H1 (cell line): ENCODE data around the gene NRP2. TPM values are rescaled to one million over a fixed set of nuclear protein-coding genes. Genes with fewer than 3 reads are reported as not detected.

Experiments used
- CBX8 ChIP-seq: fragments of 300-800, 300-1000 bp; sonication (generic); IDR thresholded peaks from 2 replicates; pipeline ENCODE4 v1.7.1; 2016; ENCODE audit warnings: low read depth, low read length, borderline replicate concordance
- polyA plus RNA-seq, 7 experiments: library from polyadenylated mRNA; depleted of rRNA in 3 of 7; stranded (reverse) in 5 of 7; unstranded in 2 of 7; fragments of >200 nt in 5 of 7; fragments of 200-250 nt in 2 of 7; gene quantifications; 1 replicate in 5 of 7; 2 replicates in 1 of 7; 4 replicates in 1 of 7; pipeline versions ENCODE4 v1.2.1 to v1.2.3, GENCODE V29; 2011 to 2013; ENCODE audit warnings: missing spikeins in 2 of 7, mixed read lengths in 2 of 7
- total RNA-seq: library from RNA; stranded (reverse); fragmentation: NEBNext Ultra II Directional; extraction: Animal tissue kit (Norgen Biotek cat#: 25700); gene quantifications from 2 replicates; pipeline ENCODE4 v1.2.1, GENCODE V29; 2021
- TF ChIP-seq, protein P1 (sequence below), 3 experiments: IDR thresholded peaks; 1 replicate in 2 of 3; 2 replicates in 1 of 3; pipeline versions ENCODE4 v1.5.1 to v1.6.1; 2011; ENCODE audit warnings: low read length in 3 of 3, mild to moderate bottlenecking in 3 of 3, inconsistent platforms in 2 of 3, low read depth in 1 of 3, moderate library complexity in 1 of 3; ENCODE audit not compliant: insufficient read depth in 1 of 3; ENCODE audit errors: control extremely low read depth in 1 of 3

NRP2 gene
- total and polyA plus RNA-seq, 2 of the 8 experiments (the other 6 are each of a cell fraction or from before 2014, with no cell fraction given) = 32.0 to 37.8 TPM

DNA sequence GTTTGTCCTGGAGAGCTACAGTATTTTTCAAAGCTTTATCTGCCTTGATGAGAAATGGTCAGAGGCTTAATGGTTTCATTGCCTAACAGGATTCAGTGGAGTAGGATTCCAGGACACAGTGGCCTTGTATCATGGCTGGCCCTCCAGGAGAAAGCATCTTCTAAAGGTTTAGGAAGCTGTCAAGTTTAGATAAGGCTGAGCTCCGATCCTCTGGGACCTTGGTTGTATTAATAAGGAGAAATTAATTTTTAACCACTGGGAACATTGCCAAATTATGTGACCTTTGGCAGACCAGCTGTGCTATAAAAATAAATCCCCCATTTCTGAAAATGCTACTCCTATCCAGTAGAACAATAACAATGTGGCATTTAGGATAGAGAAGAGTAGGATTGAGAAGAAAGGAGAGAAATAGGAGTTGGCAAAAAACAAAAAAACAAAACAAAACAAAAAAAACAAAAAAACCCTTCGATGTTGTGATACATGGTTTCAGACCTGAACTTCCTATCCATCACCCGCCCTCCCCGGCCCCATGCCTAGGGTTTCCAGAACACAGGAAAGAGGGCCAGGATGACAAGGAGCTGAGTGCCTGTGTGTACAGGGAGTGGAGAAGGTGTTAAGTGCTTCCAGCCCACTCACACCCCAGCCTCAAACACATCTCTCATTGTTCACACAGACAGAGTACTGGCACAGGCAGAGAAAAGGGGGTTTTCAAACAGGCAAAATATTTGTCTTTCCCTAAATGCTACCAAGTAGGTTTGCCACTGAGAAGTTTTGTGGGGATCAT lies 6.3 kb downstream of the NRP2 start (continued):
- TF ChIP-seq, protein P1, sequence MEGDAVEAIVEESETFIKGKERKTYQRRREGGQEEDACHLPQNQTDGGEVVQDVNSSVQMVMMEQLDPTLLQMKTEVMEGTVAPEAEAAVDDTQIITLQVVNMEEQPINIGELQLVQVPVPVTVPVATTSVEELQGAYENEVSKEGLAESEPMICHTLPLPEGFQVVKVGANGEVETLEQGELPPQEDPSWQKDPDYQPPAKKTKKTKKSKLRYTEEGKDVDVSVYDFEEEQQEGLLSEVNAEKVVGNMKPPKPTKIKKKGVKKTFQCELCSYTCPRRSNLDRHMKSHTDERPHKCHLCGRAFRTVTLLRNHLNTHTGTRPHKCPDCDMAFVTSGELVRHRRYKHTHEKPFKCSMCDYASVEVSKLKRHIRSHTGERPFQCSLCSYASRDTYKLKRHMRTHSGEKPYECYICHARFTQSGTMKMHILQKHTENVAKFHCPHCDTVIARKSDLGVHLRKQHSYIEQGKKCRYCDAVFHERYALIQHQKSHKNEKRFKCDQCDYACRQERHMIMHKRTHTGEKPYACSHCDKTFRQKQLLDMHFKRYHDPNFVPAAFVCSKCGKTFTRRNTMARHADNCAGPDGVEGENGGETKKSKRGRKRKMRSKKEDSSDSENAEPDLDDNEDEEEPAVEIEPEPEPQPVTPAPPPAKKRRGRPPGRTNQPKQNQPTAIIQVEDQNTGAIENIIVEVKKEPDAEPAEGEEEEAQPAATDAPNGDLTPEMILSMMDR (IDR thresholded peaks at IDR 0.05; ENCODE audit: control extremely low read depth in 1 of 3, insufficient read depth in 1 of 3, low read depth in 1 of 3, low read length in 3 of 3) = no peak
- no peak for TF ChIP-seq CBX8
